GM23248 (cell line): Measurements from ENCODE around the gene MVB12B. TPM values are rescaled to one million over a fixed set of nuclear protein-coding genes. Genes with fewer than 3 reads are reported as not detected.

ENCODE experiments used
- DNase-seq: peaks from one replicate; pipeline ENCODE4 v3.0.0-alpha.2; 2015
- H2AFZ ChIP-seq: fragments of 200-600 bp; sonication (generic); 2 replicates; pipeline ENCODE4 v1.6.1; 2016; ENCODE audit warnings: antibody characterized with exemption
- H3F3A ChIP-seq: fragments of 200-600 bp; sonication (generic); 2 replicates; pipeline ENCODE4 v1.6.1; 2016; ENCODE audit warnings: mild to moderate bottlenecking, antibody characterized with exemption, mixed run types; ENCODE audit not compliant: insufficient read depth
- H3K27ac ChIP-seq: fragments of 200-600 bp; sonication (generic); 2 replicates; pipeline ENCODE4 v1.5.1; 2016; ENCODE audit warnings: mild to moderate bottlenecking
- H3K27me3 ChIP-seq: fragments of 200-600 bp; sonication (generic); replicated peaks from 2 replicates; pipeline ENCODE4 v1.6.1; 2016; ENCODE audit warnings: mild to moderate bottlenecking; ENCODE audit not compliant: insufficient read depth
- H3K36me3 ChIP-seq: fragments of 200-600 bp; sonication (generic); 2 replicates; pipeline ENCODE4 v1.6.1; 2016; ENCODE audit warnings: low read depth, mild to moderate bottlenecking
- H3K4me1 ChIP-seq: fragments of 200-600 bp; sonication (generic); 2 replicates; pipeline ENCODE4 v1.6.1; 2016; ENCODE audit warnings: mild to moderate bottlenecking; ENCODE audit not compliant: insufficient read depth
- H3K4me2 ChIP-seq: fragments of 200-600 bp; sonication (generic); one replicate; pipeline ENCODE4 v1.6.1; 2016; ENCODE audit warnings: mild to moderate bottlenecking; ENCODE audit not compliant: unreplicated experiment
- H3K4me3 ChIP-seq: fragments of 200-600 bp; sonication (generic); 2 replicates; pipeline ENCODE4 v1.5.1; 2016; ENCODE audit warnings: mild to moderate bottlenecking
- H3K79me2 ChIP-seq: fragments of 200-600 bp; sonication (generic); 2 replicates; pipeline ENCODE4 v1.6.1; 2016; ENCODE audit warnings: mild to moderate bottlenecking; ENCODE audit not compliant: insufficient read depth
- H3K9ac ChIP-seq: fragments of 200-600 bp; sonication (generic); 2 replicates; pipeline ENCODE4 v1.6.1; 2016; ENCODE audit warnings: mild to moderate bottlenecking
- H3K9me2 ChIP-seq: fragments of 200-600 bp; sonication (generic); 2 replicates; pipeline ENCODE4 v1.6.1; 2016; ENCODE audit warnings: mixed run types, mild to moderate bottlenecking, moderate library complexity; ENCODE audit not compliant: insufficient read depth
- H3K9me3 ChIP-seq: fragments of 200-600 bp; sonication (generic); one replicate; pipeline ENCODE4 v1.6.1; 2017; ENCODE audit warnings: low read depth
- H4K20me1 ChIP-seq: fragments of 200-600 bp; sonication (generic); 2 replicates; pipeline ENCODE4 v1.6.0; 2016; ENCODE audit not compliant: insufficient read depth
- EZH2 ChIP-seq: fragments of 200-600 bp; sonication (generic); IDR thresholded peaks from 2 replicates; pipeline ENCODE4 v1.6.1; 2018; ENCODE audit warnings: antibody characterized with exemption, mild to moderate bottlenecking; ENCODE audit not compliant: insufficient read depth, poor library complexity, severe bottlenecking
- EZH2phosphoT487 ChIP-seq: fragments of 200-600 bp; sonication (generic); IDR thresholded peaks from 2 replicates; pipeline ENCODE4 v1.6.1; 2018; ENCODE audit warnings: antibody characterized with exemption, moderate library complexity, mild to moderate bottlenecking, low read depth; ENCODE audit not compliant: insufficient read depth
- WGBS, 2 experiments: methylation state at CpG; one replicate each; pipeline ENCODE4 v1.1.6; 2015 to 2017; ENCODE audit warnings: low lambda C conversion rate in 2 of 2, low coverage in 1 of 2; ENCODE audit errors: missing lambda C conversion rate in 2 of 2; 5-methylcytosine and 5-hydroxymethylcytosine counted together
- in situ Hi-C: fragments of 300-500 bp; cut with MboI; formaldehyde crosslinking; loops from 2 replicates; pipeline ENCODE4 v1.15.0; 2020
- polyA plus RNA-seq: library from polyadenylated mRNA; unstranded; fragments of >200 nt; fragmentation: Nextera tagmentation; extraction: Ambion mirVana; gene quantifications from 2 replicates; pipeline ENCODE4 v1.2.1, GENCODE V29; 2016
- total RNA-seq: library from RNA; depleted of rRNA; stranded (reverse); fragments of >200 nt; shearing (Covaris generic); gene quantifications from 2 replicates; pipeline ENCODE4 v1.2.3, GENCODE V29; 2014

Gene MVB12B
- total and polyA plus RNA-seq, 2 experiments from 2014 or later = 2.4 to 5.5 TPM

- no peaks in the 10 kb centered on the region for H3K4me1 ChIP-seq
- H4K20me1 ChIP-seq = no peaks in the 10 kb centered on the region
- no peaks in the 10 kb centered on the region for H3K79me2 ChIP-seq
- in situ Hi-C loops = no loop called here
- no peaks in the 10 kb centered on the region for H3K36me3 ChIP-seq
- H3K4me3 ChIP-seq = no peak overlapping the region
- DNase-seq = no peak
- H3K27ac ChIP-seq = no peak overlapping the region
- H3K27me3 ChIP-seq = peaks cover 17% of the 10 kb centered on the region; the same call in 1 of the 2 replicates
- no peak for TF ChIP-seq EZH2
- no peaks in the 10 kb centered on the region for H3F3A ChIP-seq
- no peaks in the 10 kb centered on the region for H3K9me3 ChIP-seq
- 94 to 99% methylated on average over 10 of the region's 10 CpGs for WGBS, 2 experiments
- H3K4me2 ChIP-seq = no peak overlapping the region
- H3K9ac ChIP-seq = no peak overlapping the region
- no peaks in the 10 kb centered on the region for H3K9me2 ChIP-seq
- H2AFZ ChIP-seq = no peak overlapping the region
Observed at GRCh38 chr9:126528915-126529314, 202.3 kb downstream of the MVB12B start.

- TF ChIP-seq EZH2 = no peak
- TF ChIP-seq EZH2phosphoT487 = no peak
- H4K20me1 ChIP-seq = no peaks in the 10 kb centered on the region
- no peaks in the 10 kb centered on the region for H3K4me1 ChIP-seq
- no peak for DNase-seq
- H3K27ac ChIP-seq = no peak overlapping the region
- H2AFZ ChIP-seq = no peak overlapping the region
- H3F3A ChIP-seq = no peaks in the 10 kb centered on the region
- H3K4me3 ChIP-seq = no peak overlapping the region
- in situ Hi-C loops = no loop called here
- WGBS, 2 experiments = 69 to 72% methylated on average over 10 of the region's 10 CpGs
- no peaks in the 10 kb centered on the region for H3K9me3 ChIP-seq
- H3K36me3 ChIP-seq = no peaks in the 10 kb centered on the region
- H3K79me2 ChIP-seq = no peaks in the 10 kb centered on the region
- H3K27me3 ChIP-seq = peaks cover 26% of the 10 kb centered on the region
- no peaks in the 10 kb centered on the region for H3K9me2 ChIP-seq
- no peak overlapping the region for H3K4me2 ChIP-seq
- H3K9ac ChIP-seq = no peak overlapping the region
Observed at GRCh38 chr9:126531035-126531571, 204.5 kb downstream of the MVB12B start.

DNA sequence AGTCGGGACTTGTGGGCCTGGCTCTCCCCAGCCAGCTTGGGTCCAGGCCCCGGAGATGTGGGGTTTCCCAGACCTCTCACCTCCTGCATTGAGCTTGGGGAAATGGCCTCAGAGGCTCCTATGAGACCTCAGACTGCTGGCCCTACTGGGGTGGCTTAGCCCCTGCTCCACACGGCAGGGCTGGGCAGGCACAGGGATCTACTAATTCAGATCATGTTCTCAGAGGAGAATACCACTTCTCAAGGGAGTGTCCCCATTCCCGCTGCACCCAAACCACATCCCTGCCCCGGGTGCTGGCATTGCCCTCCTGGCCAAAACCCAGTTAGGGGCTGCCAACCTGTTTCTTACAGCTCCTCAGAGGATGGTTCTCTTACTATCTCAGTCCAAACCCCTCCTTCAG lies 205.0 kb downstream of the MVB12B start:
- no peaks in the 10 kb centered on the region for H3K79me2 ChIP-seq
- H3K9ac ChIP-seq = no peak overlapping the region
- TF ChIP-seq EZH2 = no peak
- no peak for TF ChIP-seq EZH2phosphoT487
- H4K20me1 ChIP-seq = no peaks in the 10 kb centered on the region
- no peaks in the 10 kb centered on the region for H3F3A ChIP-seq
- H3K4me3 ChIP-seq = no peak overlapping the region
- no peaks in the 10 kb centered on the region for H3K9me2 ChIP-seq
- no peak overlapping the region for H3K4me2 ChIP-seq
- no peaks in the 10 kb centered on the region for H3K36me3 ChIP-seq
- no peak overlapping the region for H3K27ac ChIP-seq
- no peak for DNase-seq
- no peaks in the 10 kb centered on the region for H3K4me1 ChIP-seq
- no peaks in the 10 kb centered on the region for H3K9me3 ChIP-seq
- in situ Hi-C loops = no loop called here
- peaks cover 26% of the 10 kb centered on the region for H3K27me3 ChIP-seq
- H2AFZ ChIP-seq = no peak overlapping the region
- 42 to 49% methylated on average over 5 of the region's 5 CpGs for WGBS, 2 experiments

- H3K27ac ChIP-seq = no peak overlapping the region
- H3F3A ChIP-seq = no peaks in the 10 kb centered on the region
- no peak overlapping the region for H2AFZ ChIP-seq
- H3K9me2 ChIP-seq = no peaks in the 10 kb centered on the region
- no peaks in the 10 kb centered on the region for H3K4me1 ChIP-seq
- no peak overlapping the region for H3K4me2 ChIP-seq
- TF ChIP-seq EZH2phosphoT487 = no peak
- TF ChIP-seq EZH2 = no peak
- H3K9ac ChIP-seq = no peak overlapping the region
- no peaks in the 10 kb centered on the region for H3K36me3 ChIP-seq
- in situ Hi-C loops = no loop called here
- WGBS, 2 experiments = 62 to 66% methylated on average over 9 of the region's 9 CpGs
- no peaks in the 10 kb centered on the region for H3K79me2 ChIP-seq
- DNase-seq = no peak
- no peaks in the 10 kb centered on the region for H3K9me3 ChIP-seq
- H3K4me3 ChIP-seq = no peak overlapping the region
- no peaks in the 10 kb centered on the region for H4K20me1 ChIP-seq
- peaks cover 26% of the 10 kb centered on the region for H3K27me3 ChIP-seq
Observed at GRCh38 chr9:126532019-126532462, 205.4 kb downstream of the MVB12B start.

DNA sequence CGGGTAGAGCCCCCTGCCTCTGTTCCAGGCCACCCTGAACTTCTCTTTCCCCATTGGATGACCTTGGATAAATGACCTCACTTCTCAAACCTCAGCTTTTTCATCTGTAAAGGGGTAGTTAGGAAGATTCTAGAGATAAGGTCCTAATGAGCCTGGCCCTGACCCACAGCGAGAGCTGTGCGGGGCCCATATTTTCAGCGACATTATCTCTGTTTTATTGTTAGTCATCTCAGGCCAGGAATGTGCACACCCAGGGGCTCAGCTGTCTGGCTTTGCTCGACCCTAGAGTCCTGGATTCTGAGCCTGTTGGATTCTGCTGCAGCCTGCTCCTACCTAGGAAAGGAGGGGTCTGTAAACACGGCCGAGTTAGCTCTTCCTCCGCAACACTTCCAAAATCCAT lies 205.9 kb downstream of the MVB12B start:
- no peak overlapping the region for H2AFZ ChIP-seq
- TF ChIP-seq EZH2phosphoT487 (no peak), EZH2 (no peak)

More for the DNA sequence above, 205.9 kb downstream of the MVB12B start:
- Histone ChIP-seq H3K36me3 (no peaks in the 10 kb centered on the region), H3K79me2 (no peaks in the 10 kb centered on the region), H3K9ac (no peak overlapping the region), H3K4me1 (no peaks in the 10 kb centered on the region), H3K27me3 (peaks cover 26% of the 10 kb centered on the region), H3K9me2 (no peaks in the 10 kb centered on the region), H3K4me3 (no peak overlapping the region), H3F3A (no peaks in the 10 kb centered on the region), H4K20me1 (no peaks in the 10 kb centered on the region), H3K4me2 (no peak overlapping the region), H3K9me3 (no peaks in the 10 kb centered on the region), H3K27ac (no peak overlapping the region)
- in situ Hi-C loops = no loop called here
- WGBS, 2 experiments = 73 to 82% methylated on average over 7 to 8 of the region's 8 CpGs
- DNase-seq = no peak
